GM04503 (cell line): ENCODE results near the gene PTPRN2.
"Not testable (repeated sequence)": the region's sequence is repeated elsewhere in the genome, so short reads cannot be mapped to it uniquely, and the experiment has no call there.

ENCODE experiments used
- DNase-seq: peaks from one replicate; pipeline ENCODE4 v3.0.0-alpha.2; 2012; ENCODE audit warnings: low read depth

The PTPRN2 gene

GRCh38 chr7:158049271-158049670 is 538.4 kb downstream of the PTPRN2 start:
- no peak for DNase-seq

- DNase-seq, result no peak
These were observed 539.1 kb downstream of the PTPRN2 start for GRCh38 chr7:158048569-158048968.

GRCh38 chr7:158047391-158048059 is 540.1 kb downstream of the PTPRN2 start:
- DNase-seq, result no peak

DNA sequence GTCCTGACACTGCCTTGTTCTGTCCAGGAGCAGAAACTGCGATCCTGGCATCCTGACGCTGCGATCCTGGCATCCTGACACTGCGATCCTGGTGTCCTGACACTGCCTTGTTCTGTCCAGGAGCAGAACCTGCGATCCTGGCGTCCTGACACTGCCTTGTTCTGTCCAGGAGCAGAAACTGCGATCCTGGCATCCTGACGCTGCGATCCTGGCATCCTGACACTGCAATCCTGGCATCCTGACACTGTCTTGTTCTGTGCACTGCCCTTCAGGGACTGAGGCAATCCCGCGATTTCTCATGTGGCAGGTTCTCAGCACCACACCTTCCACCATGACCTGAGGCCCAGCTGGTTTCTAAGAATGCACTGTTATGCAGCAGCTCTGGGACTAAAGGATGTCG is 541.4 kb downstream of the PTPRN2 start:
- DNase-seq, result not testable (repeated sequence)

DNA sequence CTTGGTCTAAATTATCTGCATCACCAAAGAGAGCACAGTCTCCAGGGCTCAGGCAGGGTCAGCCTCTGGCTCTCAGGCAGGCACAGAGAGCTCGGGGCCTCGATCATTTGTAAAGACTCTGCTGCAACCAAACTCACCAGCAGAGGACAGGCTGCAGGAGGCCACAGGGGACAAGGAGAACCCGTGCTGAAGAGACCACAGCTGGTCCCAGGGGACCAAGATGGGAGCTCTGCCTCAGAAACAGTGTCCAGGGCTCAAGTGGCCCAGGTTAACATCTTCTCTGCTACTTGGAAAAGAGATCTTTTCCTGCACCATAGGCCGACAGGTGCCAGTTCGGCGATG is 543.2 kb downstream of the PTPRN2 start:
- no peak for DNase-seq

- DNase-seq, result no peak
These were observed 543.8 kb downstream of the PTPRN2 start for GRCh38 chr7:158043551-158044481.

DNA sequence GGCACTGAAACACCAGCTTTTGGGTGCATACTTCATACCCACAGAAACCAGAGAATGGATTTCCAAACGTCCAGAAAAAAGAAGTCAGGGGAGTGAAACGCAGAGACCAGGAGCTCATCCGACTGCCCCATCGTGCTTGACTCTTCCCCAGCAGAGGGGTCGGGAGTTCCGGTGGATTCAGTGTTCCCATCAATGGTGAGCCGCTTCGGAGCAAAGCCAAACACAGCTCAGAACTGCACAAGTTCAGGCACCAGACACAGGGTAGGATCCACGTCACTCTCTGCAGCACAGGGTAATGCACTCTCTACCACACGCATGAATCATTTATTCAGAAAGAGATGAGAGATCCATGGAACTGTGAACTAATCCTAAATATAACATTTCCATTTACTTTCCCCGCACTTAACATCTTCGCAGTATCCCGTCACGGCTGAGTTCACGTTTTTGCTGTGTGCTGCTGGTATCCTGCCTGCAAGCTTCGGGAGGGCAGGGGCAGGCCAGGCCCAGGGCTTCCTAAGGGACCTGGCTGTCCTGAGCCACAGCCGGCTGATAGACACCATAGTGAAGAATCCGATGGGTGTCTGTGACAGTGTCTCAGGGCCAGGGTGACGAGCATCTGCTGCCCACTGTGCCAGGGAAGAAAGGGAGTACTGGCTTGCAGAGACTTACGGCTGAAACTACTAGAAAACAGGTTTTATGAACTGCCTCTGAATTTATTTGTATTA is 545.3 kb downstream of the PTPRN2 start:
- no peak for DNase-seq

- DNase-seq, result no peak
These were observed 547.4 kb downstream of the PTPRN2 start for GRCh38 chr7:158040199-158040598.

GRCh38 chr7:158039270-158039669 is 548.4 kb downstream of the PTPRN2 start:
- DNase-seq, result no peak

DNA sequence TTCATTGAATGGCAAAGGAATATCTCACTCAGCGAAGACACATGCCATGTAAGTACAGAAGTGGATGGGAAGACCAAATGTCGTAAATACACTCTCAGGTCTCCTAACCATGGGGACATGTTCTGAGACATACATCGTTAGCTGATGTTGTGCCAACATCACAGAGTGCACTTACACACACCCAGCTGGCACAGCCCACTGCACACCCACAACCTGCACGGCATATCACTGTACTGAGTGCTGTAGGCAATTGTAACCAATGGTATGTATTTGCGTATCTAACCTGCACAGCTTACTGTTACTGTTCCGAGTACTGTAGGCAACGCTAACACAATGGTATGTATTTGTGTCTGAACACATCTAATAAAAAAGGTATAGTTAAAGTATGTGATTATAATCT is 550.4 kb downstream of the PTPRN2 start:
- no peak for DNase-seq

DNA sequence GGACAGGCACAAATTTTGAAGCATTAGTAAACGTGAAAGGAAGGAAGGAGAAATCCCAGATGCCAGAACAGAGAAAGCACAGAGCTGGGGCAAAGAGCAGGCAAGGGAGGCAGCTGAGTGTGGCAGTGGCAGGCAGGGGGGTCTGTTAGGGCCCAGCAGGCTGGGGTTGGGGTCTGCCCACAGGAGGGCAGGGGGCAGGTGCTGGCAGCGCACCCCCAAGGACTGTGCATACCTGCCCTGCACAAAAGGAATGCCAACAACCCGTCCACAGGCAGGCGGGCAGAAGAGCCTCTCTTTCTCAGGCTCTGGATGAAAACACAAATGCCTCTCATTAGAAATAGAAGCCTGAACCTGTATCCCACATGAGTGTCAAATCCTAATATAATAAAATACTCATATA is 552.3 kb downstream of the PTPRN2 start:
- no peak for DNase-seq

- DNase-seq, result no peak
These were observed 553.1 kb downstream of the PTPRN2 start for GRCh38 chr7:158034571-158034970.

DNA sequence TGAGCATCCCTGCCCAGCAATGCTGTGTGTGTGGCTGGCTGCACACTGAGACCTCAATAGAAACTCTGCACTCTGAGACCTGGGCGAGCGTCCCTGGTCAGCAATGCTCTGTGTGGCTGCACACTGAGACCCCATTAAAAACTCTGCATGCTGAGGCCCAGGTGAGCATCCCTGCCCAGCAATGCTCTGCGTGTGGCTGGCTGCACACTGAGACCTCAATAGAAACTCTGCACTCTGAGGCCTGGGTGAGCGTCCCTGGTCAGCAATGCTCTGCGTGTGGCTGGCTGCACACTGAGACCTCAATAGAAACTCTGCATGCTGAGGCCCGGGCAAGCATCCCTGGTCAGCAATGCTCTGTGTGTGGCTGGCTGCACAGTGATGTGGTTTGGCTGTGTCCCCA is 553.7 kb downstream of the PTPRN2 start:
- not testable (repeated sequence) for DNase-seq

GRCh38 chr7:158033196-158033595 is 554.4 kb downstream of the PTPRN2 start:
- no peak for DNase-seq

- no peak for DNase-seq
These were observed 555.0 kb downstream of the PTPRN2 start for GRCh38 chr7:158032561-158033115.

- no peak for DNase-seq
These were observed 555.7 kb downstream of the PTPRN2 start for GRCh38 chr7:158031867-158032308.

GRCh38 chr7:158030566-158030965 is 557.1 kb downstream of the PTPRN2 start:
- DNase-seq, result no peak

- no peak for DNase-seq
These were observed 557.6 kb downstream of the PTPRN2 start for GRCh38 chr7:158030071-158030470.

DNA sequence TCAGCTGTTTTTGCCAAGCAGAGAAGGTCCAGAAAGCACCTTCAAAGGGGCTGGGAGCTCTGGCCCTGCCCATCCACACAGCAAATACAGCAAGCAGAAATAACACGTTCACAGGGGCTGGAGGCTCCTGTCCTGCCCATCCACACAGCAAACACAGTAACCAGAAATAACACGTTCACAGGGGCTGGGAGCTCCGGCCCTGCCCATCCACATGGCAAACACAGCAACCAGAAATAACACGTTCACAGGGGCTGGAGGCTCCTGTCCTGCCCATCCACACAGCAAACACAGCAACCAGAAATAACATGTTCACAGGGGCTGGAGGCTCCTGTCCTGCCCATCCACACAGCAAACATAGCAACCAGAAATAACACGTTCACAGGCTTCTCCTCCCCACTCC is 558.1 kb downstream of the PTPRN2 start:
- DNase-seq, result no peak

DNA sequence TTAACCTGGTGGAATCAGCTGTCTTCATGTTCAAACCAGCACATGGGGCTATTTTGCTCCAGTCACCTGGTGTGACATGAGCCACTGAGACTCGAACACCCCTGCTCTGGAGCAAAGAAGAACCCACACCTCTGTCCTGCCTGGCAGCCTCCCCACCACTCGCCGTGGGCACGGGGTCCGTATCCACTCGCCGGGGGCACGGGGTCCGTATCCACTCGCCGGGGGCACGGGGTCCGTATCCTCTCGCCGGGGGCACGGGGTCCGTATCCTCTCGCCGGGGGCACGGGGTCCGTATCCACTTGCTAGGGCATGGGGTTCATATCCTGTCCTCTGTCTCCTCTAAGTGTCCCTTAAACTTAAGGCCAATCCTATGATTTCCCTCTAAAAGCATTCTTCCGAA is 558.7 kb downstream of the PTPRN2 start:
- DNase-seq, result no peak

DNA sequence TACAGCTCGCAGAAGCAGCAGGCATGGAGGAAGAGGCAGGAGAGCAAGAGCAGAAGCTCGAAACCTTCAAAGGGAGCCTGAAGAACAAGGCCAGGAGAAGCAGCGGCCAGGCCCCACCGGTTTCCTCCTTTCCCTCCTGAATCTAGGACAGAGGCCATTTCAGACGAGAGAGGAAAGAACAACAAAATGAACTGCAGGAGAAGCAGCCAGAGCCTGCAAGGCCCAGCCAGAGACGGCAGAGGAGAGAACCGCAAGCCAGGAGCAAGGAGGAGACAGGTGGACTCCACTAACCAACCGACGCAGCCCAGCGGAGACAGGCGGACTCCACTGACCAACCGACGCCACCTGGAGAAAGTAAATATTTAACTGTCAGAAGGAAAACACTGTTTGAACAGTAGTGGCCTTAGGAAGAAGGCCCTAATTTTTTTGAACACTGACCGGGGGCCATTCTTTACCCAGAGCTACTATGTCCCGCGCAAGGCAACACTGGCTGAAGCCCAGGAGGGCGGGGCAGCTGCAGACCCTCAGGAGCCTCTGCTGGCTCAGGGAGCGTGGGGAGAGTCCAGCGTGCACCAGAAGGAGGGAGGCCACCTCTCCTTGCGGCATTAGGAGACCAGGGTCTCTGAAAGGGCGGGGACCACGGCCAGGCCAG is 559.2 kb downstream of the PTPRN2 start:
- DNase-seq, result no peak

- DNase-seq, result no peak
These were observed 560.0 kb downstream of the PTPRN2 start for GRCh38 chr7:158027646-158028045.
